Measurements from ENCODE around the gene TMEM129. TPM values are rescaled to one million over a fixed set of nuclear protein-coding genes. Genes with fewer than 3 reads are reported as not detected.
"Not testable (repeated sequence)": the region's sequence is repeated elsewhere in the genome, so short reads cannot be mapped to it uniquely, and the experiment has no call there.

TMEM129 gene
- total RNA-seq, 1 donor from 2014 or later = 20.0 TPM

DNA sequence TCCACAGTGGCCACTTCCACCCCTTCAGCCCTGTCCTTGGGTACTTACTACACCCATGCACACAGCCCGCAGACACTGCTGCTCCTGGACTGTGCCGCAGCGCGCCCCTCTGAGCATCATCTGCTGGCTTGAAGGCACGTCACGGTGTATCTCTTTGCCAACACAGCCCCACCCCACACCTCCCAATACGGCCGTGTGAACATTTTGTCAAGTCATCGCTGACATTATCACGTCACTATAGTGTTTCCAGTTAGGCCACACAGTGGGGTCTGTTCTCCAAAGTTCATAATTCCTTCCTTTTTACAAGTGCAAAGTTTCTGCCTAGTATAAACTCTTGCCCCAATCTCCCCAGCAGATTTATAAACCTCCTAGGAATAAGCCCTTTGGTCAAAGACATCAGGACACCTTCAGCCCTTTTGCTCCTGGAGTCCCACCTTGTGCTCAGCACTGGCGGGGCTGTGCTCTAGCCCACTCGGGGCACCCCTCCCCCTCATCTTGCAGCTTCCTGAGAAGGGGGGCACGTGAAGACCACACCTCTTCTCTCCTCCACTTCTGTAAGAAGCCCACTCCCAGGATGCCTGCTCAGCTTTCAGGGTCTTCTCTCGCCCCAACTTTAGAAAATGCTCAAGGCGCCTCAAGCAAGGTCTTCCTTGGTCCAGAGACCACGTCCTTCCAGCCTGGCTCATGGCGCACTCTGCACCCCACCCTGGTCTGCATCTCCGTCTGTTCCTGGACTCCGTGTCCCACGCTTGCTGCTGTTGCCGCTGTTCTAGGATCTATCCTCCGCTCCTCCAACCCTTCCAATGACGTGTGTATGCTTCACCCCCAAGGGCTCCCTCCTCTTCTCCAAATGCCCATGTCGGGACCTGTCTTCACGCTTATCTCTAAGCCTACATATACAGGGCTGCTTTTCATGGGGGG, 44.3 kb downstream of the TMEM129 start:
- TF ChIP-seq, protein P1, sequence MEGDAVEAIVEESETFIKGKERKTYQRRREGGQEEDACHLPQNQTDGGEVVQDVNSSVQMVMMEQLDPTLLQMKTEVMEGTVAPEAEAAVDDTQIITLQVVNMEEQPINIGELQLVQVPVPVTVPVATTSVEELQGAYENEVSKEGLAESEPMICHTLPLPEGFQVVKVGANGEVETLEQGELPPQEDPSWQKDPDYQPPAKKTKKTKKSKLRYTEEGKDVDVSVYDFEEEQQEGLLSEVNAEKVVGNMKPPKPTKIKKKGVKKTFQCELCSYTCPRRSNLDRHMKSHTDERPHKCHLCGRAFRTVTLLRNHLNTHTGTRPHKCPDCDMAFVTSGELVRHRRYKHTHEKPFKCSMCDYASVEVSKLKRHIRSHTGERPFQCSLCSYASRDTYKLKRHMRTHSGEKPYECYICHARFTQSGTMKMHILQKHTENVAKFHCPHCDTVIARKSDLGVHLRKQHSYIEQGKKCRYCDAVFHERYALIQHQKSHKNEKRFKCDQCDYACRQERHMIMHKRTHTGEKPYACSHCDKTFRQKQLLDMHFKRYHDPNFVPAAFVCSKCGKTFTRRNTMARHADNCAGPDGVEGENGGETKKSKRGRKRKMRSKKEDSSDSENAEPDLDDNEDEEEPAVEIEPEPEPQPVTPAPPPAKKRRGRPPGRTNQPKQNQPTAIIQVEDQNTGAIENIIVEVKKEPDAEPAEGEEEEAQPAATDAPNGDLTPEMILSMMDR (IDR thresholded peaks at IDR 0.05; ENCODE audit: insufficient read depth, low read length, severe bottlenecking) = no peak
- no peaks in the 10 kb centered on the region for H3K36me3 ChIP-seq (ENCODE audit: control insufficient read depth, insufficient read depth, low read length)
- H3K4me3 ChIP-seq (ENCODE audit: low read depth, low read length) = no peak overlapping the region
- no peaks in the 10 kb centered on the region for H3K27me3 ChIP-seq (ENCODE audit: control insufficient read depth, insufficient read depth, low read length)
- DNase-seq (ENCODE audit: low read depth) = no peak
- FAIRE-seq = no peak

DNA sequence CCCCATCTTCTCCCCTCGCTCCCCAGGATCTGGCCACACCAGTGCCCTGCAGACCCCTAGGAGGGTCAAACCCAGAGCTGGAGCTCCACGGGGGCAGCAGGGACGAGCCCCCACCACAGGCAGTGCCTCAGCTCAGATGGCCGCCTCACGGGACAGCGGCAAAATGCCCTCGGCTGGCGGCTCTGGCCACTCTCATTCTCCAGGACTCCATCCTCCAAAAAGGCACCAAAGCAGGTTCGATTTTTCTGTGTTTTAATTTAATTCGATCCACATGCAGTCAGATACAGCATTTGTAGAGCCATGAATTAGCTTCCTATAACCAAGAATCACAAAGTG, 45.4 kb downstream of the TMEM129 start:
- FAIRE-seq (no peak), DNase-seq (ENCODE audit: low read depth) (no peak)
- Histone ChIP-seq H3K27me3 (ENCODE audit: control insufficient read depth, insufficient read depth, low read length) (no peaks in the 10 kb centered on the region), H3K36me3 (ENCODE audit: control insufficient read depth, insufficient read depth, low read length) (no peaks in the 10 kb centered on the region), H3K4me3 (ENCODE audit: low read depth, low read length) (no peak overlapping the region)
- TF ChIP-seq, protein P1 (IDR thresholded peaks at IDR 0.05; ENCODE audit: insufficient read depth, low read length, severe bottlenecking) = no peak

GRCh38 chr4:1675136-1675801, 45.9 kb downstream of the TMEM129 start:
- DNase-seq (ENCODE audit: low read depth) (no peak), FAIRE-seq (no peak)
- TF ChIP-seq, protein P1 (IDR thresholded peaks at IDR 0.05; ENCODE audit: insufficient read depth, low read length, severe bottlenecking) = no peak
- H3K36me3 ChIP-seq (ENCODE audit: control insufficient read depth, insufficient read depth, low read length) = no peaks in the 10 kb centered on the region
- no peak overlapping the region for H3K4me3 ChIP-seq (ENCODE audit: low read depth, low read length)
- H3K27me3 ChIP-seq (ENCODE audit: control insufficient read depth, insufficient read depth, low read length) = no peaks in the 10 kb centered on the region

DNA sequence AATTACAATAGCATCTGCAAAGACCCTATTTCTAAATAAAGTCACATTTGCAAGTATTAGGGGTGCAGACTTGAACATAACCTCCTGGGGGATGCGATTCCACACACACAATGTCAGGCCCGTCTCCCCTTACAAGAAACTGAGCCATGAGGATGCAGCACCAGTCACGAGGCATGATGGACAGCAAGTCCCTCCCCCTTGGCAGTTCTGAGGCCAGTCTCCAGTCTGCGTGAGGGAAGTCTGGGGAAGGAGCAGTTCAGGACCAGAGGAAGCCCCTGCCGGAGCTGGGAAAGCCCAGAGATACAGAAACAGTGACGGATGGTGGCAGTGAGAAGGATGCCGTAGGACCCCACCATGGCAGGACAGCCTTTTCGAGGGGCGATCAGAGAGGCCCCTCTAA, 46.4 kb downstream of the TMEM129 start:
- DNase-seq (ENCODE audit: low read depth) (no peak), FAIRE-seq (no peak)
- TF ChIP-seq, protein P1 (IDR thresholded peaks at IDR 0.05; ENCODE audit: insufficient read depth, low read length, severe bottlenecking) = no peak
- H3K4me3 ChIP-seq (ENCODE audit: low read depth, low read length) = no peak overlapping the region
- H3K27me3 ChIP-seq (ENCODE audit: control insufficient read depth, insufficient read depth, low read length) = no peaks in the 10 kb centered on the region
- no peaks in the 10 kb centered on the region for H3K36me3 ChIP-seq (ENCODE audit: control insufficient read depth, insufficient read depth, low read length)

DNA sequence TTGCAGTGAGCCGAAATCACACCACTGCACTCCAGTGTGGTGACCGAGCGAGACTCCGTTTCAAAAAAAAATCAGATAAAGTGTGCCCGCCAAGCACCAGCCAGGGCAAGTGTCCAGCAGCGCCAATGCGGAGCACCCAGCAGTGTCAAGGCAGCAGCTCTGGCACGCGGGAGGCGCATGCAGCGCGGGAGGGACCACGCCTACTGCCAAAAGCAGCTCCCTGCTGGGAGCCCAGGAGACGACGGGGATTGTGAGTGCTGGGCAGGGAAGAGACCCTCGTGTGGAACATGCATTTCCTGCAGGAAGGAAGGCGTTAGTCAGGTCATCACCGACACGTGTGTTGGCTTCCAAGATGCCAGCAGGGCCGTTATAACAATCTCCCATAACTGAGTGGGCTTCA, 47.5 kb downstream of the TMEM129 start:
- TF ChIP-seq, protein P1 (IDR thresholded peaks at IDR 0.05; ENCODE audit: insufficient read depth, low read length, severe bottlenecking) = no peak
- H3K36me3 ChIP-seq (ENCODE audit: control insufficient read depth, insufficient read depth, low read length) = no peaks in the 10 kb centered on the region
- H3K27me3 ChIP-seq (ENCODE audit: control insufficient read depth, insufficient read depth, low read length) = no peaks in the 10 kb centered on the region
- FAIRE-seq = peak; percentile 64
- no peak for DNase-seq (ENCODE audit: low read depth)
- no peak overlapping the region for H3K4me3 ChIP-seq (ENCODE audit: low read depth, low read length)

GRCh38 chr4:1671011-1671410, 50.1 kb downstream of the TMEM129 start:
- FAIRE-seq; H3K4me3 ChIP-seq (ENCODE audit: low read depth, low read length); DNase-seq (ENCODE audit: low read depth); H3K27me3 ChIP-seq (ENCODE audit: control insufficient read depth, insufficient read depth, low read length); H3K36me3 ChIP-seq (ENCODE audit: control insufficient read depth, insufficient read depth, low read length): not testable (repeated sequence)
